ENCODE results near the gene GDPD3. TPM values are rescaled to one million over a fixed set of nuclear protein-coding genes. Genes with fewer than 3 reads are reported as not detected.

Gene GDPD3
- total and polyA plus RNA-seq, 4 experiments from 2014 or later: 0.25 to 37.2 (median 31.5) TPM; not detected in 1

DNA sequence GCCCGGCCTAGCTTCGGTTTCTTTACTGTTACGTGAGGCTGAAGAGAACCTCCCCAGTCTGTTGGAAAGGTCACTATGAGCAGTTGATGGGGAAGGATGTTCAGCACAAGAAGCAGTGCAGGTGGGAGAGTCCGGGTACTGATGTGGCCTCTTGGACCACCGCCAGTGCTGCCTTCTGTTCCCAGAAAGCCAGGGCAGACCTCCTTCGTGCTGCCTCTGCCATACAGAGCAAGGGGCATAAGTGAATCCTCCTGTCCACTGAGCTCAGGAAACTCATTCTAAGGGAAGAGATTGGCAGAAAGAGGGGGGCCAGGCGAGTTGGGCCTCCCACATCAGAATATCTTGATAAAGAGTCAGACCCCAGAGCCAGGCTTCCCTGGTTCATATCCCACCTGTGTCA is 33.9 kb downstream of the GDPD3 start:
- ChIA-PET POLR2A (ENCODE audit: partially characterized antibody) (interaction anchor here (2.8 to 20.4 kb wide), 3 partner anchors 11 to 106 kb away, joined by 19 to 404 read pairs (median 46); partner anchors contain the start of genes ALDOA, CORO1A, TBX6 and YPEL3), CTCF (ENCODE audit: partially characterized antibody) (interaction anchor here (1.1 to 9.2 kb wide), 2 partner anchors 11 to 13 kb away, joined by 4 to 60 read pairs; partner anchors contain the start of gene TBX6)
- Mint-ChIP-seq H3K4me3 (no peak overlapping the region), H3K9me3 (peaks cover 0 to 2% (median 0%) of the 10 kb centered on the region in 8 donors), H3K27me3 (no peaks in the 10 kb centered on the region), H3K4me1 (peaks cover 23 to 49% (median 37%) of the 10 kb centered on the region in 4 donors), H3K27ac (peak overlapping the region in 2 of 7 donors; percentile 23 to 24), H3K36me3 (peaks cover 32 to 71% of the 10 kb centered on the region in 2 donors)
- H3K27me3 ChIP-seq (ENCODE audit: insufficient read depth, low read length): no peaks in the 10 kb centered on the region
- H3K9me3 ChIP-seq (ENCODE audit: control insufficient read depth in 1 of 2, low read length in 2 of 2): no peaks in the 10 kb centered on the region
- peaks cover 59% of the 10 kb centered on the region for H3K36me3 ChIP-seq (ENCODE audit: insufficient read depth, low read length)
- peaks cover 33% of the 10 kb centered on the region for H3K4me1 ChIP-seq (ENCODE audit: insufficient read depth, low read length)
- DNase-seq: no peak
- H3K4me3 ChIP-seq (ENCODE audit: low read length in 2 of 2): no peak overlapping the region
- H3K27ac ChIP-seq (ENCODE audit: low read depth, low read length): no peak overlapping the region
- intact Hi-C loops (cut with micrococcal nuclease): no loop called here

DNA sequence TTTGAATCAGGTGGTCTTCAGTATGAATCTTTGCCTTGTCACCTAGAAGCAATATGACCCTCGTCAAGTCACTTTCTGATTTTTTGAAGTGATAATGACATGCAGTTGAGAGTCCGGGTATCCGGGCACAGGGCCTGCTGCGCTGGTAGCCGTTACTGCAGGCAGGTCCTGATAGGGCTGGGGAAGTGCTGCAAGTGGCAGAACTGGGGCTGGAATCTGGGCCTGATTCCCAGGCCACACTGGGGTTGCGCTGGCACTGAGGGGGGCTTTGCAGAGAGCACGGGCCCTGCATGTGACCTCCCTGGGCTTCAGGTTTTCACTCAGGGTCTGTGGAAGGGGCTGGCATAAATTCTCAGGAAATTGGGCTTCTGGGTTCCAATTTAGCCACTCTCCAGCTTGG is 34.6 kb downstream of the GDPD3 start:
- Histone ChIP-seq H3K36me3 (ENCODE audit: insufficient read depth, low read length) (peaks cover 54% of the 10 kb centered on the region), H3K9me3 (ENCODE audit: control insufficient read depth in 1 of 2, low read length in 2 of 2) (no peaks in the 10 kb centered on the region), H3K4me1 (ENCODE audit: insufficient read depth, low read length) (peaks cover 33% of the 10 kb centered on the region), H3K27me3 (ENCODE audit: insufficient read depth, low read length) (no peaks in the 10 kb centered on the region), H3K4me3 (ENCODE audit: low read length in 2 of 2) (no peak overlapping the region), H3K27ac (ENCODE audit: low read depth, low read length) (no peak overlapping the region)
- no peaks in the 10 kb centered on the region for H3K27me3 Mint-ChIP-seq
- H3K4me1 Mint-ChIP-seq: peaks cover 23 to 49% (median 34%) of the 10 kb centered on the region in 4 donors
- no peak for DNase-seq
- intact Hi-C loops (cut with micrococcal nuclease): no loop called here
- H3K27ac Mint-ChIP-seq: peak overlapping the region in 3 of 7 donors; percentile 29 to 94 (median 71)
- peaks cover 28 to 65% of the 10 kb centered on the region in 2 donors for H3K36me3 Mint-ChIP-seq
- H3K4me3 Mint-ChIP-seq: peak overlapping the region in 1 of 8 donors; percentile 26
- peaks cover 0 to 2% (median 0%) of the 10 kb centered on the region in 8 donors for H3K9me3 Mint-ChIP-seq
- CTCF ChIA-PET (ENCODE audit: partially characterized antibody): interaction anchor here (9.2 kb wide), 1 partner anchor 13 kb away, joined by 60 read pairs; the partner anchor contains the start of gene TBX6
- POLR2A ChIA-PET (ENCODE audit: partially characterized antibody): interaction anchor here (2.8 to 20.4 kb wide), 4 partner anchors 12 to 106 kb away, joined by 19 to 404 read pairs (median 86); partner anchors contain the start of genes ALDOA, CORO1A, TBX6 and YPEL3

- Mint-ChIP-seq H3K27me3 (no peaks in the 10 kb centered on the region), H3K9me3 (peaks cover 0 to 2% (median 0%) of the 10 kb centered on the region in 8 donors), H3K27ac (peak overlapping the region; percentile 22 to 97 (median 83)), H3K4me3 (peak overlapping the region; percentile 57 to 99 (median 94)), H3K36me3 (peaks cover 22 to 54% of the 10 kb centered on the region in 2 donors), H3K4me1 (peaks cover 22 to 49% (median 33%) of the 10 kb centered on the region in 4 donors)
- Histone ChIP-seq H3K4me3 (ENCODE audit: low read length in 2 of 2) (no peak overlapping the region), H3K9me3 (ENCODE audit: control insufficient read depth in 1 of 2, low read length in 2 of 2) (no peaks in the 10 kb centered on the region), H3K27ac (ENCODE audit: low read depth, low read length) (peak overlapping the region; percentile 89), H3K27me3 (ENCODE audit: insufficient read depth, low read length) (no peaks in the 10 kb centered on the region), H3K4me1 (ENCODE audit: insufficient read depth, low read length) (peaks cover 33% of the 10 kb centered on the region), H3K36me3 (ENCODE audit: insufficient read depth, low read length) (peaks cover 43% of the 10 kb centered on the region)
- ChIA-PET POLR2A (ENCODE audit: partially characterized antibody) (interaction anchor here (5.7 to 20.4 kb wide), 3 partner anchors 11 to 107 kb away, joined by 46 to 404 read pairs (median 125); partner anchors contain the start of genes ALDOA, CORO1A, TBX6 and YPEL3), CTCF (ENCODE audit: partially characterized antibody) (interaction anchor here (0.5 to 9.2 kb wide), 2 partner anchors 14 to 21 kb away, joined by 3 to 60 read pairs; partner anchors contain the start of gene TBX6)
- intact Hi-C loops (cut with micrococcal nuclease): no loop called here
- DNase-seq: no peak
These were observed 35.7 kb downstream of the GDPD3 start for GRCh38 chr16:30077656-30078055.

DNA sequence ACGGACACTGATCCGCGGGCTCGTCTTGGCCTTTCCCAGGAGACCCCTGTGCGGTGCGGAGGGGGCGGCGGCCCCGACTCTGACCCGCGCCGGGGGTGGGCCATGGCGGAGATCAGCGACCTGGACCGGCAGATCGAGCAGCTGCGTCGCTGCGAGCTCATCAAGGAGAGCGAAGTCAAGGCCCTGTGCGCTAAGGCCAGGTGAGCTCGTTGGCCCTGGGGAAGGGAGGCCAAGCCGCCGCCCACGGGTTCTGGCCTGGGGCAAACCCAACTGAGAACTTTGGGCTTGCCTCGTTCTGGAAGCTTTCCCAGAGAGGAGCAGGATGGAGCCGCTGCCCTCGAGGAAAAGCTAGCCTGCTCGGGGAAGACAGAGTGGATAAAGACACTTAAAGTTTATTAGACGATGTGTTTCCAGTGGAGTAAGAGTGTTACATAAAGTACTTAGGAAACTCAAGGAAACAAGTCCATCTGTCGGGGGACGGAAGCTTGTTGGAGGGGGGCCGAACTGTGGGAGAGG is 37.0 kb downstream of the GDPD3 start:
- Mint-ChIP-seq H3K27ac (peak overlapping the region; percentile 88 to 98 (median 96)), H3K27me3 (no peaks in the 10 kb centered on the region), H3K9me3 (peaks cover 0 to 2% (median 0%) of the 10 kb centered on the region in 8 donors), H3K4me1 (peaks cover 20 to 53% (median 32%) of the 10 kb centered on the region in 4 donors), H3K4me3 (peak overlapping the region; percentile 92 to 99 (median 94)), H3K36me3 (peaks cover 22 to 56% of the 10 kb centered on the region in 2 donors)
- H3K36me3 ChIP-seq (ENCODE audit: insufficient read depth, low read length): peaks cover 45% of the 10 kb centered on the region
- peak overlapping the region; percentile 80 to 93 for H3K4me3 ChIP-seq (ENCODE audit: low read length in 2 of 2)
- peaks cover 33% of the 10 kb centered on the region for H3K4me1 ChIP-seq (ENCODE audit: insufficient read depth, low read length)
- ChIA-PET CTCF (ENCODE audit: partially characterized antibody) (interaction anchor here (0.6 to 9.2 kb wide), 7 partner anchors 9 to 396 kb away, joined by 3 to 60 read pairs (median 5); partner anchors contain the start of gene TBX6), POLR2A (ENCODE audit: partially characterized antibody) (interaction anchor here (0.8 to 20.4 kb wide), 7 partner anchors 10 to 583 kb away, joined by 3 to 404 read pairs (median 5); partner anchors contain the start of genes ALDOA, CD2BP2, CORO1A and TBX6)
- intact Hi-C loops (cut with micrococcal nuclease): no loop called here
- H3K27ac ChIP-seq (ENCODE audit: low read depth, low read length): peak overlapping the region; percentile 89
- no peaks in the 10 kb centered on the region for H3K27me3 ChIP-seq (ENCODE audit: insufficient read depth, low read length)
- H3K9me3 ChIP-seq (ENCODE audit: control insufficient read depth in 1 of 2, low read length in 2 of 2): no peaks in the 10 kb centered on the region
- peak in 1 of 5 donors; percentile 46 for DNase-seq

DNA sequence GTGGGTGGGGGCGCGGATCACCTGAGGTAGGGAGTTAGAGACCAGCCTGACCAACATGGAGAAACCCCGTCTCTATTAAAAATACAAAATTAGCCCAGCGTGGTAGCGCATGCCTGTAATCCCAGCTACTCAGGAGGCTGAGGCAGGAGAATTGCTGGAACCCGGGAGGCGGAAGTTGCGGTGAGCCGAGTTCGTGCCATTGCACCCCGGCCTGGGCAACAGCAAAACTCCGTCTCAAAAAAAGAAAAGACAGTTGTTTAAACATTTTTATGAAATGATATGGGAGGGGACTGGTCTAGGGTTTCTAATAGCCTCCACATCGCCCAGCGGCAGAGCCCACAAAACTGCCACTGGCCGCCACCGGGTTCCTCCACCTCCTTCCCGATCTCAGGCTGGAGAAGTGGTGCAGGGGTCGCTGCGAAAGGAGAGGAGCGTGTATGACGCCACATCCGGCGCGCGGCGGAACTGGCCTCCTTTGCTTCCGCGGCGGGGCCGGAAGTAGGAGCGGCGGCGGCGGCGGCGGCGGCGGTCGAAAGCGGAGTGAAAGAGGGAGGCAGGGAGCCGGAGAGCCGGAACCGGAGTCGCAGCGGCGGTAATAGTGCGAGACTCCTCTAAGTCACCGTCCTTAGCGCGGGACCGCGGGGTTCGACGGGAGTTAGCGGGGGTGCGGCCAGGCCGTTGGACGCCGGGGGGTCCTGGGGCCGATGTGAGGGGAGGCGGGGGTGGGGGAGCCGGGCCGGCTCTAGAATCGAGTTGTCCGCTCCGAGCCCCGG is 37.6 kb downstream of the GDPD3 start, which contains the start of gene PPP4C:
Gene PPP4C, plus strand, starts transcription at position 492 of the 773 bp plus-strand sequence. CDS start 384 bp downstream, outside the sequence.
- Histone ChIP-seq H3K4me1 (ENCODE audit: insufficient read depth, low read length) (peaks cover 33% of the 10 kb centered on the region), H3K27ac (ENCODE audit: low read depth, low read length) (peak within 1 kb of the TSS; percentile 89), H3K4me3 (ENCODE audit: low read length in 2 of 2) (peak within 1 kb of the TSS; percentile 80 to 93), H3K27me3 (ENCODE audit: insufficient read depth, low read length) (no peaks in the 10 kb centered on the region), H3K36me3 (ENCODE audit: insufficient read depth, low read length) (peaks cover 43% of the 10 kb centered on the region), H3K9me3 (ENCODE audit: control insufficient read depth in 1 of 2, low read length in 2 of 2) (no peaks in the 10 kb centered on the region)
- H3K9me3 Mint-ChIP-seq: peaks cover 0 to 2% (median 0%) of the 10 kb centered on the region in 8 donors
- no peaks in the 10 kb centered on the region for H3K27me3 Mint-ChIP-seq
- H3K4me3 Mint-ChIP-seq: peak within 1 kb of the TSS; percentile 92 to 99 (median 94)
- H3K36me3 Mint-ChIP-seq: peaks cover 22 to 57% of the 10 kb centered on the region in 2 donors
- CTCF ChIA-PET (ENCODE audit: partially characterized antibody): interaction anchor here (0.8 to 9.2 kb wide), 6 partner anchors 8 to 110 kb away, joined by 3 to 60 read pairs (median 5); partner anchors contain the start of gene TBX6
- POLR2A ChIA-PET (ENCODE audit: partially characterized antibody): interaction anchor here (0.7 to 20.4 kb wide), 7 partner anchors 9 to 279 kb away, joined by 3 to 404 read pairs (median 6); partner anchors contain the start of genes ALDOA, CD2BP2, CORO1A and TBX6
- H3K27ac Mint-ChIP-seq: peak within 1 kb of the TSS; percentile 96 to 99 (median 98)
- peaks cover 20 to 53% (median 34%) of the 10 kb centered on the region in 4 donors for H3K4me1 Mint-ChIP-seq
- peak; percentile 89 to 90 (median 90) for DNase-seq
- intact Hi-C loops (cut with micrococcal nuclease): loop anchor here (1.0 kb wide), 1 partner anchor 10 kb away; the partner anchor contains the start of gene ALDOA

DNA sequence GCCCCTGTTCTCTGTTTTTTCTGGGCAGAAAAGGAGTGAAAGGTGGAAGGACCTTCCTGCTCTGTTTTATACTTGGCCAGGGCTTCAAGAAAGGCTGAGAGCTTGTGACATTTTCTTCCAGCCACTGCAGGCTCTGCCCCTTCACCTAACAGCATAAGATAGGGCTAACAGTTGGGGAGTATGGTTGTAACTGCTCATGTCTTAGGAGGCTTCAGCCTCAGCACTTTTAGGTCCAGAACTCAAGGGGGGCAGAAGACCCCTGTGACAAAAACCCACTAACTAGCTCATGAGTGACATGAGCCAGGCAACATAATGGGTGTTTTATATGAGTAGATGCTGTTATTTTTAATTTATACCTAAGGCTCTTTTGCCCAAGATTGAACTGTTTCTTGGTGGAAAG is 42.8 kb downstream of the GDPD3 start:
- intact Hi-C loops (cut with micrococcal nuclease): no loop called here
- Mint-ChIP-seq H3K4me1 (peaks cover 17 to 53% (median 35%) of the 10 kb centered on the region in 4 donors), H3K27me3 (no peaks in the 10 kb centered on the region), H3K36me3 (peaks cover 36 to 65% of the 10 kb centered on the region in 2 donors), H3K27ac (peak overlapping the region in 3 of 7 donors; percentile 46 to 57 (median 56)), H3K4me3 (peak overlapping the region in 1 of 8 donors; percentile 20), H3K9me3 (no peaks in the 10 kb centered on the region)
- Histone ChIP-seq H3K27ac (ENCODE audit: low read depth, low read length) (no peak overlapping the region), H3K4me3 (ENCODE audit: low read length in 2 of 2) (no peak overlapping the region), H3K4me1 (ENCODE audit: insufficient read depth, low read length) (peaks cover 48% of the 10 kb centered on the region), H3K27me3 (ENCODE audit: insufficient read depth, low read length) (no peaks in the 10 kb centered on the region), H3K36me3 (ENCODE audit: insufficient read depth, low read length) (peaks cover 56% of the 10 kb centered on the region), H3K9me3 (ENCODE audit: control insufficient read depth in 1 of 2, low read length in 2 of 2) (no peaks in the 10 kb centered on the region)
- no peak for DNase-seq
- ChIA-PET POLR2A (ENCODE audit: partially characterized antibody) (interaction anchor here (0.6 to 20.4 kb wide), 5 partner anchors 15 to 370 kb away, joined by 3 to 404 read pairs (median 3); partner anchors contain the start of genes CORO1A, TBX6 and YPEL3), CTCF (ENCODE audit: partially characterized antibody) (interaction anchor here (1.2 to 2.1 kb wide), 2 partner anchors 15 to 22 kb away, joined by 4 to 8 read pairs; partner anchors contain the start of gene TBX6)
